Measurements from ENCODE around the gene SMAD1.

- TF ChIP-seq FOXP2 (optimal IDR thresholded peaks at IDR 0.05; ENCODE audit: control extremely low read depth, extremely low read length, insufficient read depth) (no peak), EZH2 (IDR thresholded peaks at IDR 0.05) (no peak), POLR2AphosphoS5 (IDR thresholded peaks at IDR 0.05; ENCODE audit: borderline replicate concordance, low read depth, low read length) (no peak)
Observed at GRCh38 chr4:145494666-145495270, 13.1 kb downstream of the SMAD1 start.
